OCI-LY3 (cell line): ENCODE data around the gene PC.

Experiments used
- H2AFZ ChIP-seq: fragments of 200-600, 300-600 bp; shearing (Covaris generic); 2 replicates; pipeline ENCODE4 v1.6.0; 2014; ENCODE audit warnings: antibody characterized with exemption, low read depth, low read length
- H3K27ac ChIP-seq: fragments of 200-600, 300-600 bp; sonication (generic); 2 replicates; pipeline ENCODE4 v1.5.1; 2014; ENCODE audit warnings: mild to moderate bottlenecking, low read length, moderate library complexity, mixed read lengths
- H3K27me3 ChIP-seq: fragments of 200-600, 300-600 bp; sonication (generic); 2 replicates; pipeline ENCODE4 v1.6.1; 2014; ENCODE audit warnings: low read depth, low read length, mixed read lengths
- H3K36me3 ChIP-seq: fragments of 200-600, 300-600 bp; sonication (generic); replicated peaks from 2 replicates; pipeline ENCODE3; 2014; ENCODE audit warnings: low read depth, low read length, mixed read lengths
- H3K4me1 ChIP-seq: fragments of 300-600, 200-600 bp; sonication (generic); 2 replicates; pipeline ENCODE4 v1.6.1; 2014; ENCODE audit warnings: low read length, mixed read lengths
- H3K4me2 ChIP-seq: fragments of 200-600, 300-600 bp; sonication (generic); 2 replicates; pipeline ENCODE4 v1.6.1; 2014; ENCODE audit warnings: low read length, mixed read lengths
- H3K4me3 ChIP-seq: fragments of 300-600, 200-600 bp; sonication (generic); 2 replicates; pipeline ENCODE4 v1.5.1; 2014; ENCODE audit warnings: antibody characterized with exemption, mild to moderate bottlenecking, low read length, moderate library complexity
- H3K79me2 ChIP-seq: fragments of 300-600, 200-600 bp; shearing (Covaris generic); 2 replicates; pipeline ENCODE4 v1.6.1; 2014; ENCODE audit warnings: mild to moderate bottlenecking, low read length, mixed read lengths
- H3K9ac ChIP-seq: fragments of 300-600, 200-600 bp; shearing (Covaris generic); 2 replicates; pipeline ENCODE4 v1.6.0; 2014; ENCODE audit warnings: mild to moderate bottlenecking, low read length, moderate library complexity
- H3K9me3 ChIP-seq: fragments of 200-600, 300-600 bp; shearing (Covaris generic); 2 replicates; pipeline ENCODE4 v1.6.1; 2014; ENCODE audit warnings: low read length, mixed read lengths; ENCODE audit not compliant: insufficient read depth
- H4K20me1 ChIP-seq: fragments of 200-600, 300-600 bp; sonication (generic); 2 replicates; pipeline ENCODE4 v1.6.1; 2016; ENCODE audit warnings: low read length, mixed read lengths; ENCODE audit not compliant: insufficient read depth
- CTCF ChIP-seq: fragments of 200-600, 300-600 bp; sonication (generic); IDR thresholded peaks from 2 replicates; pipeline ENCODE4 v1.5.1; 2014; ENCODE audit warnings: antibody characterized with exemption, low read length, low read depth
- EZH2phosphoT487 ChIP-seq: fragments of 200-600 bp; shearing (Covaris generic); IDR thresholded peaks from 2 replicates; pipeline ENCODE4 v1.6.1; 2018; ENCODE audit warnings: antibody characterized with exemption, mixed run types, low read depth

Gene PC

DNA sequence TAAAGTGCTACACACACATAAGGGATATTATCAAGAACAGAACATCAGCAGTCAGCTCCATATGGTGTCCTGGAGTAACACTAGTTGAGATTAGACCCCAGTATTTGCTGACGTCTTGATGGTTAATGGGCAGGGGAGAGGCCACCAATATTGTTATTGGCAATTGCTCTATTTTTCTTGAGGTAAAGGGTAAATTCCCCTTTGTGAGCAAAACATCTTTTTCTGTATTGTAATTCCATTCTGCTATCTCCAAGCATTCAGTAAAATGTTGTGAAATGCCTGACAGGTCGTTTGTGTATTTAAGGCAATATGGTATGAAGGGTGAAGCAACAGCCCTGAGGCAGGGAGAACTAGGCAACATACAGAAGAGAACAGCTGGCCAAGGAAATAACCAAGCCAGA, 21.9 kb downstream of the PC start:
- H3K4me2 ChIP-seq, result no peak overlapping the region
- no peaks in the 10 kb centered on the region for H3K36me3 ChIP-seq
- peaks cover 39% of the 10 kb centered on the region for H3K27me3 ChIP-seq
- H2AFZ ChIP-seq, result no peak overlapping the region
- H4K20me1 ChIP-seq, result no peaks in the 10 kb centered on the region
- TF ChIP-seq CTCF (no peak), EZH2phosphoT487 (no peak)
- no peaks in the 10 kb centered on the region for H3K4me1 ChIP-seq
- H3K9ac ChIP-seq, result no peak overlapping the region
- H3K79me2 ChIP-seq, result no peaks in the 10 kb centered on the region
- H3K4me3 ChIP-seq, result no peak overlapping the region
- no peak overlapping the region for H3K27ac ChIP-seq
- H3K9me3 ChIP-seq, result no peaks in the 10 kb centered on the region

- TF ChIP-seq EZH2phosphoT487 (no peak), CTCF (no peak)
- no peak overlapping the region for H2AFZ ChIP-seq
- H3K4me1 ChIP-seq, result no peaks in the 10 kb centered on the region
- no peaks in the 10 kb centered on the region for H3K9me3 ChIP-seq
- no peak overlapping the region for H3K4me3 ChIP-seq
- H3K36me3 ChIP-seq, result no peaks in the 10 kb centered on the region
- H4K20me1 ChIP-seq, result no peaks in the 10 kb centered on the region
- H3K9ac ChIP-seq, result no peak overlapping the region
- no peak overlapping the region for H3K27ac ChIP-seq
- no peak overlapping the region for H3K4me2 ChIP-seq
- H3K27me3 ChIP-seq, result peaks cover 36% of the 10 kb centered on the region
- H3K79me2 ChIP-seq, result no peaks in the 10 kb centered on the region
Observed at GRCh38 chr11:66934950-66935779, 23.0 kb downstream of the PC start.

DNA sequence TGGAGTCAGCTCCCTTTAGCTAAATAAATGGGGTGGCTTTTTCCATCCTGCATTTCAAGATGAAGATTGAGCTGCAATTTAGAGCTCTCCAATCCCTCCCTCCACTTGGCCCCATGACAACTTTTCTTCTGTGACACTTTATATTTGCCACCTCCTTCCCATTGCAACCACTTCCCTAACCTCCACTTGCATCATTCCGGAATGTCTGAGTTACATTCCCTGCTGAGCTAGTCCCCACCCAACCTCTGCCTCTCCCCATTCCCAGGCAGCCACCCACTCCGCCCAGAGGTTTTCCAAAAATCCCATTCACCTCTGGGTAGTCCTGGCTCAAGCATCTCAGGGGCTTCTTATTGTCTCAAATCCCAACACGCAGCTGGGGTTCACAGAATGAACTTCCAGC, 24.7 kb downstream of the PC start:
- Histone ChIP-seq H3K9me3 (no peaks in the 10 kb centered on the region), H2AFZ (no peak overlapping the region), H3K4me2 (no peak overlapping the region), H3K4me1 (no peaks in the 10 kb centered on the region), H3K9ac (no peak overlapping the region), H3K79me2 (no peaks in the 10 kb centered on the region), H3K36me3 (no peaks in the 10 kb centered on the region), H3K4me3 (no peak overlapping the region), H3K27me3 (peaks cover 36% of the 10 kb centered on the region), H4K20me1 (no peaks in the 10 kb centered on the region), H3K27ac (no peak overlapping the region)
- TF ChIP-seq EZH2phosphoT487 (no peak), CTCF (no peak)

GRCh38 chr11:66932543-66932942, 25.6 kb downstream of the PC start:
- H3K4me2 ChIP-seq, result no peak overlapping the region
- H2AFZ ChIP-seq, result no peak overlapping the region
- H4K20me1 ChIP-seq, result no peaks in the 10 kb centered on the region
- no peaks in the 10 kb centered on the region for H3K79me2 ChIP-seq
- H3K9ac ChIP-seq, result no peak overlapping the region
- peaks cover 36% of the 10 kb centered on the region for H3K27me3 ChIP-seq
- H3K36me3 ChIP-seq, result no peaks in the 10 kb centered on the region
- no peaks in the 10 kb centered on the region for H3K9me3 ChIP-seq
- TF ChIP-seq EZH2phosphoT487, result no peak
- TF ChIP-seq CTCF, result no peak
- H3K27ac ChIP-seq, result no peak overlapping the region
- H3K4me3 ChIP-seq, result no peak overlapping the region
- no peaks in the 10 kb centered on the region for H3K4me1 ChIP-seq
